HepG2 (cell line): Measurements from ENCODE around the gene NCOA3. TPM values are rescaled to one million over a fixed set of nuclear protein-coding genes. Genes with fewer than 3 reads are reported as not detected.

Source experiments
- E2F1 ChIP-seq: sonication (generic); formaldehyde crosslinking; IDR thresholded peaks from 2 replicates; pipeline ENCODE4 v1.5.0; 2020; ENCODE audit warnings: missing genetic modification reagents
- ELF4 ChIP-seq: sonication (generic); formaldehyde crosslinking; IDR thresholded peaks from 2 replicates; pipeline ENCODE4 v1.5.0; 2020; ENCODE audit warnings: missing genetic modification reagents, mild to moderate bottlenecking, moderate library complexity, borderline replicate concordance
- KDM2A ChIP-seq: sonication (generic); formaldehyde crosslinking; IDR thresholded peaks from 2 replicates; pipeline ENCODE4 v1.4.0; 2020; ENCODE audit warnings: low read depth, missing genetic modification reagents, borderline replicate concordance
- MAFK ChIP-seq, 2 experiments: IDR thresholded peaks in 1 of 2; conservative IDR thresholded peaks in 1 of 2; 2 replicates each; pipeline ENCODE4 v1.6.1; 2011; ENCODE audit warnings: improper control_type of control experiment in 2 of 2, low read length in 2 of 2
- NAIF1 ChIP-seq: sonication (generic); formaldehyde crosslinking; IDR thresholded peaks from 2 replicates; pipeline ENCODE4 v1.5.0; 2020; ENCODE audit warnings: mild to moderate bottlenecking, missing genetic modification reagents, borderline replicate concordance
- NFATC3 ChIP-seq: sonication (generic); formaldehyde crosslinking; IDR thresholded peaks from 2 replicates; pipeline ENCODE4 v1.5.1; 2020; ENCODE audit warnings: mild to moderate bottlenecking, missing genetic modification reagents
- PRDM4 ChIP-seq: sonication (generic); formaldehyde crosslinking; IDR thresholded peaks from 2 replicates; pipeline ENCODE4 v1.9.0; 2021; ENCODE audit warnings: missing genetic modification reagents, borderline replicate concordance
- RORA ChIP-seq: sonication (generic); formaldehyde crosslinking; IDR thresholded peaks from 2 replicates; pipeline ENCODE4 v1.5.0; 2020; ENCODE audit warnings: mild to moderate bottlenecking, missing genetic modification reagents, moderate library complexity
- TBL1XR1 ChIP-seq: fragments of 150-350 bp; IDR thresholded peaks from 2 replicates; pipeline ENCODE4 v1.6.1; 2014; ENCODE audit warnings: borderline replicate concordance, low read length; ENCODE audit not compliant: partially characterized antibody
- THYN1 ChIP-seq: sonication (generic); formaldehyde crosslinking; IDR thresholded peaks from 2 replicates; pipeline ENCODE4 v1.8.1; 2023; ENCODE audit warnings: low read depth, mild to moderate bottlenecking, moderate library complexity, missing genetic modification reagents, borderline replicate concordance
- ZBTB4 ChIP-seq: sonication (generic); formaldehyde crosslinking; IDR thresholded peaks from 2 replicates; pipeline ENCODE4 v1.4.0; 2020; ENCODE audit warnings: missing genetic modification reagents, mild to moderate bottlenecking, borderline replicate concordance
- ZC3H13 ChIP-seq: sonication (generic); formaldehyde crosslinking; IDR thresholded peaks from 2 replicates; pipeline ENCODE4 v1.8.1; 2023; ENCODE audit warnings: mild to moderate bottlenecking, missing genetic modification reagents, moderate library complexity
- ZNF33A ChIP-seq: sonication (generic); formaldehyde crosslinking; IDR thresholded peaks from 2 replicates; pipeline ENCODE4 v1.5.1; 2020; ENCODE audit warnings: missing genetic modification reagents, mild to moderate bottlenecking, moderate library complexity, borderline replicate concordance
- ZNF44 ChIP-seq: sonication (generic); formaldehyde crosslinking; IDR thresholded peaks from 2 replicates; pipeline ENCODE4 v1.5.1; 2020; ENCODE audit warnings: mild to moderate bottlenecking, missing genetic modification reagents
- ZNF441 ChIP-seq: sonication (generic); formaldehyde crosslinking; IDR thresholded peaks from 2 replicates; pipeline ENCODE4 v1.7.0; 2021; ENCODE audit warnings: missing genetic modification reagents, borderline replicate concordance
- ZNF510 ChIP-seq: sonication (generic); formaldehyde crosslinking; IDR thresholded peaks from 2 replicates; pipeline ENCODE4 v1.4.0; 2020; ENCODE audit warnings: low read depth, mild to moderate bottlenecking, missing genetic modification reagents
- ZNF549 ChIP-seq: sonication (generic); formaldehyde crosslinking; IDR thresholded peaks from 2 replicates; pipeline ENCODE4 v1.5.0; 2020; ENCODE audit warnings: missing genetic modification reagents
- ZNF576 ChIP-seq: sonication (generic); formaldehyde crosslinking; IDR thresholded peaks from 2 replicates; pipeline ENCODE4 v1.4.0; 2020; ENCODE audit warnings: mild to moderate bottlenecking, missing genetic modification reagents
- ZNF720 ChIP-seq: sonication (generic); formaldehyde crosslinking; IDR thresholded peaks from 2 replicates; pipeline ENCODE4 v1.4.0; 2020; ENCODE audit warnings: missing genetic modification reagents
- ZNF766 ChIP-seq: sonication (generic); formaldehyde crosslinking; IDR thresholded peaks from 2 replicates; pipeline ENCODE4 v1.5.0; 2020; ENCODE audit warnings: missing genetic modification reagents, borderline replicate concordance
- ZNF788 ChIP-seq: sonication (generic); formaldehyde crosslinking; IDR thresholded peaks from 2 replicates; pipeline ENCODE4 v1.5.0; 2020; ENCODE audit warnings: mild to moderate bottlenecking, missing genetic modification reagents, borderline replicate concordance
- ZNF850 ChIP-seq: sonication (generic); formaldehyde crosslinking; conservative IDR thresholded peaks from 2 replicates; pipeline ENCODE4 v1.9.0; 2021; ENCODE audit warnings: mild to moderate bottlenecking, missing genetic modification reagents
- polyA plus RNA-seq, 8 experiments: library from polyadenylated mRNA; depleted of rRNA in 3 of 8; stranded (reverse) in 7 of 8; unstranded in 1 of 8; fragments of >200 nt; fragmentation: Illumina TruSeq in 4 of 8; extraction: Trizol in 4 of 8; gene quantifications; 2 replicates each; pipeline versions ENCODE4 v1.2.1 to v1.2.3, GENCODE V29; 2011 to 2016; ENCODE audit warnings: low read depth in 4 of 8, missing spikeins in 1 of 8, mixed read lengths in 1 of 8; ENCODE audit not compliant: insufficient read depth in 1 of 8
- total RNA-seq, 5 experiments: library from RNA; depleted of rRNA; stranded (reverse); fragments of >200 nt; fragmentation: Illumina TruSeq; extraction: Trizol; gene quantifications; 2 replicates each; pipeline ENCODE4 v1.2.3, GENCODE V29; 2016; ENCODE audit warnings: low read depth in 1 of 5

NCOA3 gene
- total and polyA plus RNA-seq, 2 of the 13 experiments (the other 11 are each of a cell fraction or from before 2014, with no cell fraction given): 35.0 to 56.8 TPM

GRCh38 chr20:47677635-47678453 lies 176.2 kb downstream of the NCOA3 start (continued):
- TF ChIP-seq RORA (CRISPR knock-in tag) (no peak), ZNF441 (no peak), E2F1 (CRISPR knock-in tag) (no peak), PRDM4 (peak; percentile 68; the same call in 1 of the 2 replicates), ZNF549 (no peak), NAIF1 (CRISPR knock-in tag) (no peak), ZNF788 (CRISPR knock-in tag) (peak; percentile 75), ZNF576 (CRISPR knock-in tag) (no peak), ZNF33A (no peak), ZNF766 (CRISPR knock-in tag) (no peak), ZNF510 (CRISPR knock-in tag) (no peak), ZBTB4 (CRISPR knock-in tag) (no peak), ELF4 (CRISPR knock-in tag) (no peak), MAFK (conservative IDR thresholded peaks at IDR 0.05 in 1 of 2, IDR thresholded peaks at IDR 0.05 in 1 of 2; ENCODE audit: low read length in 2 of 2) (peak in 1 of 2 experiments; percentile 39; a peak in 2 of 4 replicates), TBL1XR1 (no peak), ZNF720 (CRISPR knock-in tag) (0 out of 2 replicates have a peak, but pooled peaks have one; percentile 50), ZNF850 (CRISPR knock-in tag) (no peak), KDM2A (peak; percentile 76), ZC3H13 (no peak), THYN1 (CRISPR knock-in tag) (no peak), NFATC3 (CRISPR knock-in tag) (no peak), ZNF44 (CRISPR knock-in tag) (no peak)
